Activated CD4-positive, alpha-beta T cell treated with anti-CD3 and anti-CD28 coated beads, Interleukin-2, amount 10 ng/mL, durations not matched to agents 24 days and 14 days (primary cell): Measurements from ENCODE around the gene KIZ. TPM values are rescaled to one million over a fixed set of nuclear protein-coding genes. Genes with fewer than 3 reads are reported as not detected.

Experiments
- DNase-seq: peaks from one replicate; pipeline ENCODE4 v3.0.0; 2022
- H3K27ac Mint-ChIP-seq: one replicate; pipeline ENCODE4 v1.8.0; 2022; ENCODE audit warnings: mild to moderate bottlenecking, mixed read lengths
- H3K27me3 Mint-ChIP-seq: one replicate; pipeline ENCODE4 v1.8.0; 2022; ENCODE audit warnings: mixed read lengths
- H3K36me3 Mint-ChIP-seq: one replicate; pipeline ENCODE4 v1.8.0; 2022; ENCODE audit warnings: low read depth, mild to moderate bottlenecking, mixed read lengths
- H3K4me1 Mint-ChIP-seq: one replicate; pipeline ENCODE4 v1.8.0; 2021; ENCODE audit warnings: mixed read lengths
- H3K4me3 Mint-ChIP-seq: one replicate; pipeline ENCODE4 v1.8.0; 2022; ENCODE audit warnings: mild to moderate bottlenecking, moderate library complexity, mixed read lengths
- H3K9me3 Mint-ChIP-seq: one replicate; pipeline ENCODE4 v1.8.0; 2021; ENCODE audit warnings: mixed read lengths
- intact Hi-C: fragments of 100-400 bp; cut with micrococcal nuclease; formaldehyde crosslinking; loops from one replicate; pipeline ENCODE4 v1.15.1; 2023
- total RNA-seq: library from RNA; stranded (reverse); gene quantifications from 2 replicates; pipeline ENCODE4 v1.2.3, GENCODE V29; 2022

KIZ gene
- total RNA-seq, 1 donor from 2014 or later = 9.3 TPM

DNA sequence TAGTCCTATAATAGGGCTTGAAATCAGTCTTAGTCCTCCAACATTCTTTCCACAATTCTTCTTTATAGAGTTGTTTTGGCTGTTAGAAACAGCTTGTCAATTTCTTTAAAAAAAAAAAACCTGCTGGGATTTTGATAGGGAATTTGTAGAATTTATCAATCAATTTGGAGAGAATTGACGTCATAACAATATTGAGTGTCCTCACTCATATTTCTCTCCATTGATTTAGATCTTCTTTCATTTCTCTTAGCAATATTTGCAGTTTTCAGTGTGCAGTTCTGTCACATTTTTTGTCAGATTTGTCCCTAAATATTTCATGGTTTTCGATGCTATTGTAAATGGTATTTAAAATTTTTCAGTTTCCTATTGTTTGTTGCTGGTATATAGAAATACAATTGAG, 14.5 kb upstream of the KIZ start:
- no peaks in the 10 kb centered on the region for H3K36me3 Mint-ChIP-seq
- intact Hi-C loops = no loop called here

DNA sequence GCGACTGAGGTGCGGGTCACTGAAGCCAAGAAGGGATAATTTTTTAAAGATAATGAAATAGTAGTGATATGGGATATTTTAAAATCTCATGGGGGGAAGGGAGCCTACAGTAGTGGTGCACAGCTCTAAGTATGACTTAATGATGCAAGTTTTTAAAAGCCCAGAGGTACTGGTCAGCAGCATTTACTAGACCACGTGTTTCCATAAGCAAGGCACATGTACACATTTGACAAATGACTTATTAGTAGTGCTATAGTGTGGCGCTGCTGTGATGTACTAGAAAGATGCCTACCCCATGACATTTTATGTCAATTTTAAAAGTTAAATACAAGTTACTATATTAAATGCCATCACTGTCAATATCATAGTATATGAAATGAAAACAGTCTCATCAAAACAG, 12.2 kb upstream of the KIZ start:
- intact Hi-C loops = no loop called here
- Mint-ChIP-seq H3K9me3 (no peaks in the 10 kb centered on the region), H3K27ac (no peak overlapping the region), H3K36me3 (no peaks in the 10 kb centered on the region), H3K27me3 (peaks cover 65% of the 10 kb centered on the region), H3K4me1 (peaks cover 2% of the 10 kb centered on the region), H3K4me3 (no peak overlapping the region)
- DNase-seq = no peak

More for the DNA sequence above, 14.5 kb upstream of the KIZ start:
- Mint-ChIP-seq H3K4me3 (no peak overlapping the region), H3K4me1 (no peaks in the 10 kb centered on the region), H3K27ac (no peak overlapping the region), H3K9me3 (peaks cover 4% of the 10 kb centered on the region), H3K27me3 (peaks cover 72% of the 10 kb centered on the region)
- DNase-seq = no peak

DNA sequence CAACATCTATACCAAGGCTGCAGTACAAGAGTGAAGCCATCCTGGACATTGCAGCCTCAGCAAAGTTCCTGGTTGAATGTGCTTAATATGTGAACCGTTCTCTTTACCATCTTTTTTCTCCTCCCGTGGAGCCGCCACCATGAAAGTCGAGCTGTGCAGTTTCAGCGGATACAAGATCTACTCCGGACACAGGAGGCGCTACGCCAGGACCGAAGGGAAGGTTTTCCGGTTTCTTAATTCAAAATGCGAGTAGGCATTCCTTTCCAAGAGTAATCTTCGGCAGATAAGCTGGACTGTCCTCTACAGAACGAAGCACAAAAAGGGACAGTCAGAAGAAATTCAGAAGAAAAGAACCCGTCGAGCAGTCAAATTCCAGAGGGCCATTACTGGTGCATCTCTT, 11.3 kb upstream of the KIZ start:
- DNase-seq = no peak
- no peak overlapping the region for H3K4me3 Mint-ChIP-seq
- H3K4me1 Mint-ChIP-seq = peaks cover 2% of the 10 kb centered on the region
- intact Hi-C loops = no loop called here
- no peaks in the 10 kb centered on the region for H3K36me3 Mint-ChIP-seq
- peaks cover 61% of the 10 kb centered on the region for H3K27me3 Mint-ChIP-seq
- H3K27ac Mint-ChIP-seq = no peak overlapping the region
- H3K9me3 Mint-ChIP-seq = no peaks in the 10 kb centered on the region

DNA sequence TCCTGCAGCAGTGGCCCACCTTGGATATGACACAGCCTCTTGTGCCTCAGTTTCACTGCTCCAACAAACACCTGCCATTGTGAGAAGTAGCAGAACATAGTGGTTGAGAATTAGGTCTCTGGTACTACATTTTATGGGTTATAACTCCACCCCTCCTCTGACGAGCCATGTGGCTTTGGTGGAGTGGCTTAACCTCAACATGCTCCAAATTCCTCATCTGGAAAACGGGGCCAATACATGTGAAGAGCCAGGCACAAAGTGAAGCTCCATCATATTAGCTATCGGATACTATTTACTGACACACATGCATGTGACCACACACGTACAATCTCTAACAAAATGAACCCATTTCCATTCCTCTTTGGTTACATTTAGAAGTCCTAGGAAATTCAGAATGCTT, 8.4 kb upstream of the KIZ start:
- Mint-ChIP-seq H3K4me1 (peaks cover 2% of the 10 kb centered on the region), H3K4me3 (no peak overlapping the region), H3K27me3 (peaks cover 47% of the 10 kb centered on the region), H3K9me3 (no peaks in the 10 kb centered on the region), H3K36me3 (no peaks in the 10 kb centered on the region), H3K27ac (no peak overlapping the region)
- no peak for DNase-seq
- intact Hi-C loops = no loop called here

DNA sequence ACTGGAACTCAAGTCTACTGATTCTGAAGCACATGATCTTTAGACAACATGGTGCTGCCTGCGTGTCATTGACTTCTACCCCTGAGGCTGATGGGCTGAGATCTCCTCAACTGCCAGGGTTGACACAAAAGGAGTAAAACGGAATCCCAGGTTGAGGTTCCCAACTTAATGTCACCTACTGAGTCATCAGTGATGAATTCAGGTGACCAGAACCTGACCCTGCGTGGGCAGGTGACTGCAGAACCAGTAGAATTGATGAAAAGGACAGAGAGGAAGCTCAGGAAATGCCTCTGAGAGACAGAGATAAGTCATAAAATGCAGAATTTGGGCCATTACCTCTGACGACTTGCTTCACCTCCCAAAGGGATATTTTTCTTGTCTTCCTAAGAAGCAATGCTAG, 7.7 kb upstream of the KIZ start:
- intact Hi-C loops = no loop called here
- no peaks in the 10 kb centered on the region for H3K9me3 Mint-ChIP-seq
- H3K27me3 Mint-ChIP-seq = peaks cover 43% of the 10 kb centered on the region
- H3K4me3 Mint-ChIP-seq = no peak overlapping the region
- DNase-seq = no peak
- H3K36me3 Mint-ChIP-seq = no peaks in the 10 kb centered on the region
- peaks cover 2% of the 10 kb centered on the region for H3K4me1 Mint-ChIP-seq
- H3K27ac Mint-ChIP-seq = no peak overlapping the region

DNA sequence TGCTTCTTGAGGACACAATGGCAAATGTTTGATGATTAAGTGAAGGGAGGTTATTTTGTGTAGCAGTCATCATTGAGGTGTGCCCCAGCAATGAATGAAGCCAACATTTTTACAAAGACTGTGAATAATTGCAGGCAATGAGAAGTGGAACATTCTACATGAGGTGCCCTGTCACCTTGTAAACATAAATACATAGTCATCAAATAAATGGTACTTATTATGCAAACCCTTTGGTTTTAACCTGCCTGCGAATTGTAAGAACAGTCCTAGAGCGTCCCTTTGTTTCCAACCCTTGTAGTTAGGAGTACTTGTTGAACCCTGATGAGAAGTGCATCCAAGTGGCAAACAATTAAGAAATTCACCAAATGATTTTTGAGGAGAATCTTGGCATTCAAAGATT, 7.1 kb upstream of the KIZ start:
- peaks cover 2% of the 10 kb centered on the region for H3K4me1 Mint-ChIP-seq
- H3K27ac Mint-ChIP-seq = no peak overlapping the region
- H3K4me3 Mint-ChIP-seq = no peak overlapping the region
- peaks cover 38% of the 10 kb centered on the region for H3K27me3 Mint-ChIP-seq
- H3K9me3 Mint-ChIP-seq = no peaks in the 10 kb centered on the region
- DNase-seq = no peak
- no peaks in the 10 kb centered on the region for H3K36me3 Mint-ChIP-seq
- intact Hi-C loops = no loop called here

DNA sequence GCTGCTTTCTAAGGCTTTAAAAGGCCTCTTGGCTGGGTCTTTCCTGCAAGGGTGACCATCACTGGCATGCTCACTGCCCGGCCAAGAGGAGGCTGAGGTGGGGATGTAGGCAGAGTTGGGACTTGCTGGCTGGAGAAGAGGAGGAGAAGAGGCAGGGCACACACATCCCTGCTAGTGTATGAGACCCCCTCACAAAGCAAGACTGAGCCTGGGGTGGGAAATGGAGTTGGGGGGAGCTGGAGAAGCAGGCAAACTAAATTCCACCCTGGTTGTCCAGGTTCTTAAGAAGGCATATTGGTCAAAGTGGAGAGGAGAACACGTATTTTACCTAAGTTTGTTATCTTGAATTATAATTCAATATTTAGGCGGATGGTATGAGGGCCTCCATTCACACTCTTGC, 1.7 kb upstream of the KIZ start:
- intact Hi-C loops = no loop called here
- Mint-ChIP-seq H3K27ac (no peak overlapping the region), H3K4me3 (no peak overlapping the region), H3K9me3 (no peaks in the 10 kb centered on the region), H3K4me1 (peaks cover 16% of the 10 kb centered on the region), H3K27me3 (peaks cover 7% of the 10 kb centered on the region), H3K36me3 (no peaks in the 10 kb centered on the region)
- DNase-seq = no peak

DNA sequence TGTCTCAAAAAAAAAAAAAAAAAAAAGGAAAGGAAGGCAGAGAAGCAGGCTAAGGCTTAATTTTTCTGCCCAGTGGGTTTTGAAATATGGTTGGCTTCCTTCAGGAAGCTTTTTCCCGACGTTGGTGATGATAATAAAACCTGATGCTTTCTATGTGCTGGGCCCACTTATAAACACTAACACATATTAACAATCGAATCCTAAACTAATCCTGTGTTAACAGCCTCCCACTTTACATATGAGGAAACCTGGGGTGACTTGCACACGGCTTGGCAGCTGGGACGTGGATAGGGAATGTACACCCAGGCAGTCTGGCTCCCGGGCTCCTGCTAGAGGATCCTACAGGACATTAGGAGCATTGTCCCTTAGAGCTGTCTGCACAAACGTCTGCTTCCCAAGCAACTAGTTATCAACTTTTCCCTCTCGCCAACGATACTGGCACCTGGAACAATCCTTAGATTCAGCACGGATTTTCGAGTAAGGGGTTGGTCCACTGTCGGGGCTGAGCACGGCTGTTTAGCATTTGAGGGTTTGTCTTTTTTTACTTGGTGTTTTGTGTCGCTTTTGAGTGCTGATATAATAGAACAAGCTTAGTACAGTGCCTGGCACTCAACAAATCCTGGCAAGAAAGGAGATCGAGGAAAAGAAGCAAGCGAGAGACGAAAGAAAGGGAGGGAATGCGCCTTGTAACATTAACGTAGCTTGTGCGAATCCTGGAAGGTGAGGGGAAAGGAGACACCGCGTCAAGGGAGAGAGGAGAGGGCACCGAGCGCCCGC, 622 bp upstream of the KIZ start:
- Mint-ChIP-seq H3K27me3 (peaks cover 6% of the 10 kb centered on the region), H3K36me3 (no peaks in the 10 kb centered on the region), H3K4me1 (peaks cover 16% of the 10 kb centered on the region), H3K9me3 (no peaks in the 10 kb centered on the region), H3K4me3 (peak overlapping the region; percentile 91), H3K27ac (peak overlapping the region; percentile 51)
- intact Hi-C loops = loop anchor here (5.0 kb wide), 1 partner anchor 177 kb away; the partner anchor contains the start of gene XRN2
- DNase-seq = no peak

DNA sequence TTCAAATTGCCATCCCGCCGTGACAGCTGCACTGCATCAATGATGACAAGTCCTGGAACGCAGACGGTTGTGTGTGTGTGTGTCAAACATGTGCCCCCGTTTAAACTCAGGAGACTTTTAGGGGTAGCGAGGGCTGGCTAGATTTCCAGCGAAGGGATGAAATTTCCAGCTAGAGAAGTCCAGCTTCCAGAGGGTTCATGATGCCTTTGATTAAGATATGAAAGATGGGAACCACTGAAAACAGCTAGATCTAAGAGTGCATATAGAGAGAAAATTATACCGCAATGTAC, 644 bp downstream of the KIZ start:
- peaks cover 16% of the 10 kb centered on the region for H3K4me1 Mint-ChIP-seq
- no peak for DNase-seq
- intact Hi-C loops = loop anchor here (2.0 to 5.0 kb wide), 2 partner anchors 26 to 176 kb away; partner anchors contain the start of gene XRN2
- H3K27me3 Mint-ChIP-seq = peaks cover 2% of the 10 kb centered on the region
- peak overlapping the region; percentile 88 for H3K27ac Mint-ChIP-seq
- peak overlapping the region; percentile 91 for H3K4me3 Mint-ChIP-seq
- H3K36me3 Mint-ChIP-seq = no peaks in the 10 kb centered on the region
- H3K9me3 Mint-ChIP-seq = no peaks in the 10 kb centered on the region

DNA sequence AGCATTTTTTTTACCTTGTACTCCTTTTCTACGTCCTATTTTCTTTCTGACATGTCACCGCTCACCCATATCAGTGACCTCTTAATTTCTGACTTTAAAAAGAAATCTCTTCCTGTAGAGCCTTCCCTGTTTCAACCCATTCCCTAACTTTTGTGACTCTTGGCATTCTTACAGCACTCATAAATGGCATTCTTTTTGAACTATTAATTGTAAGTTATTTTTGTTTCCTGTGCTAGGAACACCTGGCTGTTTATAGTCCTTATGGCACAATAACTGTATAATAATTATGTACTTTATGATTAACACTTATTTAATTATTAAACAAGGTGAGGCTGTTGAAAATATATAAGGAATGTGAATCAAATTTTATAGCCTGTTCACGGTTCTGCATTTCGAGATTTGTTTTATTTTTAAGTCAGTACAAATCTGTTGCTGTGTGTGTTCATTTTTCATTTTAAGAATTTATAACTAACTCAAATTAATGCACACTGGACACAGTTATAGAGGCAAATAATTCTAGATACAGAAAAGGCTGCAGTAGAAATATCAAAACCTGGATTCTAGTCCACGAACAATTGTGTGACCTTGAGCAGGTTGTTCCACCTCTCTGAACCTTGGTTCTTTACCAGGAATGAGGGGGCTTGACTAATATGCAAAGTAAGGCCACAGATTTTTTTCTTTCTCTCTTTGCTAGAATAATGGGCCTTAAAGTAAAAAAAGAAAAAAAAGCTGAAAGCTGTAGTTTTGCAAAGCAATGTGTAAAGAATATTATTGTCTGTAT, 1.5 kb downstream of the KIZ start:
- DNase-seq = no peak
- Mint-ChIP-seq H3K4me1 (peaks cover 16% of the 10 kb centered on the region), H3K27me3 (peaks cover 2% of the 10 kb centered on the region), H3K9me3 (no peaks in the 10 kb centered on the region), H3K27ac (no peak overlapping the region), H3K4me3 (peak overlapping the region; percentile 91), H3K36me3 (no peaks in the 10 kb centered on the region)
- intact Hi-C loops = loop anchor here (2.0 to 5.0 kb wide), 2 partner anchors 27 to 175 kb away; partner anchors contain the start of gene XRN2

DNA sequence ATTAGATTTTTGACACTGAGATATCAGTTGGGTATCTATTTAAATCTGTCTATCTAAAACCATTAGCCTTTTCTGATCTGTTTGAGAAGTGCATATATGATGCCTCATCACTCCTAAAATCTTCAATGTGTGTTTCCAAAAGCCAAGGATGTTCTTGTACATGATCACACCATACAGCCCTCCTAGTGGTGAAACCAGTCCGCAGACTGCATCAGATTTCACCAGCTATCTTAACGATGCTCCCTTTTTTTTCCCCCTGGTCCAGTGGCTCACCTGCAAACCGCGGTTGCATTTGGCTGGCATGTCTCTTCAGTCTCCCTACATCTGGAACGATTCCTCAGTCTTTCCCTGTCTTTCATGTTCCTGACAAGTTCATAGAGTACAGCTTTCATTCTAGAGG, 4.0 kb downstream of the KIZ start:
- peak; percentile 30 for DNase-seq
- H3K9me3 Mint-ChIP-seq = no peaks in the 10 kb centered on the region
- intact Hi-C loops = loop anchor here (5.0 kb wide), 1 partner anchor 172 kb away; the partner anchor contains the start of gene XRN2
- H3K27ac Mint-ChIP-seq = no peak overlapping the region
- H3K4me3 Mint-ChIP-seq = no peak overlapping the region
- peaks cover 18% of the 10 kb centered on the region for H3K4me1 Mint-ChIP-seq
- no peaks in the 10 kb centered on the region for H3K36me3 Mint-ChIP-seq
- no peaks in the 10 kb centered on the region for H3K27me3 Mint-ChIP-seq

DNA sequence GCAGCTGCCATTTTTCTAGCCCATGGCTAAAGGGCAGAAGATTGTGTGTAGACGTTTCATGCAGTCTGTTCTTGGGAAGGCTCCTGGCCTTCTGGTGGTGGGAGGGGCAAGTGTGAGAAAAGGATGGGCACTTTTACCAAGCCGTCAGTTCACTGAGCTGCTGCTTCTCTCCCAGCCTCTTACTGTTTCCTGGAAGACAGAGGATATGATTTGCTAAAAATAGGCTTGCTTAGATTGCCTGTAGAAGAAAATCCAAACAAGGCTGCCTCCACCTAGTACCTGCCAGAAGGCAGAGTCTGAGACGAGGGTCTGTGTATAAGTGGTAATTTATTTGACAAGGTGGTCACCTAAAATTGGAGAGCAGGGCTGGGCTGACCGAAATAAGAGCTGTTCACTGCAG, 7.5 kb downstream of the KIZ start:
- no peaks in the 10 kb centered on the region for H3K9me3 Mint-ChIP-seq
- peaks cover 3% of the 10 kb centered on the region for H3K36me3 Mint-ChIP-seq
- no peak overlapping the region for H3K27ac Mint-ChIP-seq
- H3K27me3 Mint-ChIP-seq = no peaks in the 10 kb centered on the region
- no peak for DNase-seq
- no peak overlapping the region for H3K4me3 Mint-ChIP-seq
- peaks cover 7% of the 10 kb centered on the region for H3K4me1 Mint-ChIP-seq
- intact Hi-C loops = no loop called here

DNA sequence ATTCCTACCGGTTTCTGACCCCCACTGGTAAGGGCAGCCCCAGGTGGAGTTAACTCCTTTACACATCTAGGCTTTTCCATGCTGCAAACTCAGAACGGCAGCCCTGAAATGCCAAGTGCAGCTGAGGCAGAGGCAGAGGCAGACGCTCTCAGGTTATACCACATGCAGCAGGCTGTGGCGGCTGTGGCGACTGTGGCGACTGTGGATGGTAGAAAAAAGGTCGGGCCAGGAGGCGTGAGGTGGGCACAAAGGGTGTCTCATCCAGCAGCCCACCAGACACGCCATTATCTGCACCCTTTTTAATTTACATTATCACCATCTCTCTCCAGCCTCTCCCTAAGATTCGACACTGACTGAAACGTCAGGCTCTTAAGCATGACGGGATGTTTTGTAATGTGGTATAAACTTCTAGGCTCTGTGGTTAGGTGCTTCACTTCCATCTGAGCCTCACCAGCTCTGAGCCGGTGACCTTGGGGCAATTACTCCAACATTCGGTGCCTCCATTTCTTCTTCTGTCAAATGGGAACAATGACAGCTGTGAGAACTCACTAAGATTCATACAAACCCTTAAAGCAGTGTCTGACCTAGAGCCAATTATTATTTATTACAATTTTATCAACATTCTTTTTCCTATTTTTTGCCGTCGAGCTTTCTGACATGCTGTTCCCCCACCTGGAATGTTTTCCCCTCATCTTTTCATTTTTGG, 8.2 kb downstream of the KIZ start:
- Mint-ChIP-seq H3K36me3 (peaks cover 3% of the 10 kb centered on the region), H3K4me1 (peaks cover 7% of the 10 kb centered on the region), H3K27me3 (no peaks in the 10 kb centered on the region), H3K27ac (no peak overlapping the region), H3K9me3 (no peaks in the 10 kb centered on the region), H3K4me3 (no peak overlapping the region)
- intact Hi-C loops = no loop called here
- no peak for DNase-seq
